ENCODE data around the gene ERAS. TPM values are rescaled to one million over a fixed set of nuclear protein-coding genes. Genes with fewer than 3 reads are reported as not detected.

The ERAS gene
- total and polyA plus RNA-seq, 2 of the 13 experiments (the other 11 are each of a cell fraction or from before 2014, with no cell fraction given), result 0.21 to 0.22 TPM

GRCh38 chrX:48791063-48791820 lies 35.1 kb upstream of the ERAS start:
- in situ Hi-C loops (cut with HindIII; ENCODE audit: extremely low pct_ligation_motif_present, low pct_unique_long_range_greater_than_20kb), result no loop called here
- H3K4me1 ChIP-seq (ENCODE audit: insufficient read depth, low read length), result peaks cover 21% of the 10 kb centered on the region
- CTCF ChIA-PET (ENCODE audit: low intra/inter-chr PET ratio, low total read pairs), result no interaction called here
- ATAC-seq (no peak), DNase-seq (ENCODE audit: low spot score) (no peak), FAIRE-seq (no peak)
- H2AFZ ChIP-seq (ENCODE audit: low read length), result no peak overlapping the region
- H3K9ac ChIP-seq (ENCODE audit: insufficient read depth, low read depth, low read length), result no peak overlapping the region
- intact Hi-C loops (cut with micrococcal nuclease; ENCODE audit: unreplicated experiment), result no loop called here
- H3K9me3 ChIP-seq (ENCODE audit: low read length), result no peaks in the 10 kb centered on the region
- BruUV-seq (replicated peaks), result no TSS peak
- no peak overlapping the region for H3K4me2 ChIP-seq (ENCODE audit: low read depth, low read length)
- POLR2A ChIA-PET, result no interaction called here
- no peaks in the 10 kb centered on the region for H4K20me1 ChIP-seq (ENCODE audit: insufficient read depth, low read length)
- no peak overlapping the region for H3K4me3 ChIP-seq (replicated peaks in 1 of 3; ENCODE audit: insufficient read depth in 1 of 3, low read depth in 2 of 3, low read length in 3 of 3)
- 0% methylated on average over 1 of the region's 11 CpGs for WGBS (ENCODE audit: low lambda C conversion rate)
- no peaks in the 10 kb centered on the region for H3K36me3 ChIP-seq (replicated peaks in 1 of 2; ENCODE audit: control insufficient read depth in 1 of 2, insufficient read depth in 2 of 2, low read length in 2 of 2)
- H3K27ac ChIP-seq (ENCODE audit: extremely low read length, insufficient read depth, low read length), result no peak overlapping the region
- no peaks in the 10 kb centered on the region for H3K79me2 ChIP-seq (ENCODE audit: insufficient read depth, low read length)
- no peaks in the 10 kb centered on the region; a peak in 1 of 5 replicates for H3K27me3 ChIP-seq (ENCODE audit: control insufficient read depth in 1 of 2, insufficient read depth in 2 of 2, low read length in 2 of 2)
- TF ChIP-seq, protein P1, sequence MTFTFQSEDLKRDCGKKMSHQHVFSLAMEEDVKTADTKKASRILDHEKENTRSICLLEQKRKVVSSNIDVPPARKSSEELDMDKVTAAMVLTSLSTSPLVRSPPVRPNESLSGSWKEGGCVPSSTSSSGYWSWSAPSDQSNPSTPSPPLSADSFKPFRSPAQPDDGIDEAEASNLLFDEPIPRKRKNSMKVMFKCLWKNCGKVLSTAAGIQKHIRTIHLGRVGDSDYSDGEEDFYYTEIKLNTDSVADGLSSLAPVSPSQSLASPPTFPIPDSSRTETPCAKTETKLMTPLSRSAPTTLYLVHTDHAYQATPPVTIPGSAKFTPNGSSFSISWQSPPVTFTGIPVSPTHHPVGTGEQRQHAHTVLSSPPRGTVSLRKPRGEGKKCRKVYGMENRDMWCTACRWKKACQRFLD (CRISPR knock-in tag; IDR thresholded peaks at IDR 0.05; ENCODE audit: borderline replicate concordance), result no peak
- no peak for TF ChIP-seq NFYB (CRISPR knock-in tag; IDR thresholded peaks at IDR 0.05)
- TF ChIP-seq ZNF816 (CRISPR knock-in tag; IDR thresholded peaks at IDR 0.05; ENCODE audit: borderline replicate concordance), result no peak
- no peak for TF ChIP-seq RFXAP (CRISPR knock-in tag; IDR thresholded peaks at IDR 0.05; ENCODE audit: borderline replicate concordance)
- TF ChIP-seq ZNF607 (CRISPR knock-in tag; IDR thresholded peaks at IDR 0.05; ENCODE audit: borderline replicate concordance), result no peak
- TF ChIP-seq CEBPG (CRISPR knock-in tag; IDR thresholded peaks at IDR 0.05), result no peak
- TF ChIP-seq ZNF292 (CRISPR knock-in tag; IDR thresholded peaks at IDR 0.05; ENCODE audit: borderline replicate concordance, low read depth), result no peak

GRCh38 chrX:48792219-48792618 lies 34.1 kb upstream of the ERAS start:
- in situ Hi-C loops (cut with HindIII; ENCODE audit: extremely low pct_ligation_motif_present, low pct_unique_long_range_greater_than_20kb) (no loop called here), intact Hi-C loops (cut with micrococcal nuclease; ENCODE audit: unreplicated experiment) (no loop called here)
- TF ChIP-seq BATF2 (CRISPR knock-in tag; IDR thresholded peaks at IDR 0.05) (no peak), RXRA (CRISPR knock-in tag; IDR thresholded peaks at IDR 0.05) (no peak), RNF2 (conservative IDR thresholded peaks at IDR 0.05; ENCODE audit: low read depth) (no peak)
- TF ChIP-seq, protein P2, sequence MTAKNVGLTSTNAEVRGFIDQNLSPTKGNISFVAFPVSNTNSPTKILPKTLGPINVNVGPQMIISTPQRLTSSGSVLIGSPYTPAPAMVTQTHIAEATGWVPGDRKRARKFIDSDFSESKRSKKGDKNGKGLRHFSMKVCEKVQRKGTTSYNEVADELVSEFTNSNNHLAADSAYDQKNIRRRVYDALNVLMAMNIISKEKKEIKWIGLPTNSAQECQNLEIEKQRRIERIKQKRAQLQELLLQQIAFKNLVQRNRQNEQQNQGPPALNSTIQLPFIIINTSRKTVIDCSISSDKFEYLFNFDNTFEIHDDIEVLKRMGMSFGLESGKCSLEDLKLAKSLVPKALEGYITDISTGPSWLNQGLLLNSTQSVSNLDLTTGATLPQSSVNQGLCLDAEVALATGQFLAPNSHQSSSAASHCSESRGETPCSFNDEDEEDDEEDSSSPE (CRISPR knock-in tag; IDR thresholded peaks at IDR 0.05), result no peak
- POLR2A ChIA-PET, result no interaction called here
- no peak for DNase-seq (ENCODE audit: low spot score)
- peaks cover 30% of the 10 kb centered on the region for H3K4me1 ChIP-seq (ENCODE audit: insufficient read depth, low read length)
- WGBS (ENCODE audit: low lambda C conversion rate), result 60% methylated on average over 1 of the region's 7 CpGs
- H3K9ac ChIP-seq (ENCODE audit: insufficient read depth, low read depth, low read length), result no peak overlapping the region
- H4K20me1 ChIP-seq (ENCODE audit: insufficient read depth, low read length), result no peaks in the 10 kb centered on the region
- CTCF ChIA-PET (ENCODE audit: low intra/inter-chr PET ratio, low total read pairs), result no interaction called here
- BruUV-seq (replicated peaks), result no TSS peak
- H3K36me3 ChIP-seq (replicated peaks in 1 of 2; ENCODE audit: control insufficient read depth in 1 of 2, insufficient read depth in 2 of 2, low read length in 2 of 2), result no peaks in the 10 kb centered on the region
- H3K4me2 ChIP-seq (ENCODE audit: low read depth, low read length), result no peak overlapping the region
- no peak for FAIRE-seq
- no peak overlapping the region for H2AFZ ChIP-seq (ENCODE audit: low read length)
- H3K27me3 ChIP-seq (ENCODE audit: control insufficient read depth in 1 of 2, insufficient read depth in 2 of 2, low read length in 2 of 2), result no peaks in the 10 kb centered on the region; a peak in 1 of 5 replicates
- H3K27ac ChIP-seq (ENCODE audit: extremely low read length, insufficient read depth, low read length), result no peak overlapping the region
- no peaks in the 10 kb centered on the region for H3K79me2 ChIP-seq (ENCODE audit: insufficient read depth, low read length)
- H3K9me3 ChIP-seq (ENCODE audit: low read length), result no peaks in the 10 kb centered on the region
- no peak overlapping the region for H3K4me3 ChIP-seq (replicated peaks in 1 of 3; ENCODE audit: insufficient read depth in 1 of 3, low read depth in 2 of 3, low read length in 3 of 3)
- no peak for ATAC-seq

Data from HepG2 (cell line).